Astrocyte (in vitro differentiated cells and primary cell): Measurements from ENCODE around the gene FANCD2. TPM values are rescaled to one million over a fixed set of nuclear protein-coding genes. Genes with fewer than 3 reads are reported as not detected.

Source experiments
- DNase-seq: peaks from one replicate; pipeline ENCODE4 v3.0.0-alpha.2; 2010; ENCODE audit warnings: low read depth
- FAIRE-seq: peaks from 2 replicates; lab custom pipeline; 2011; peaks lifted over from hg19 to GRCh38; lab: Jason Lieb, UNC
- H2AFZ ChIP-seq: 2 replicates; pipeline ENCODE4 v1.6.0; 2012; ENCODE audit warnings: low read depth, low read length, inconsistent platforms
- H3K27ac ChIP-seq: 2 replicates; pipeline ENCODE4 v1.5.1; 2011; ENCODE audit warnings: low read depth, low read length, inconsistent platforms
- H3K27me3 ChIP-seq: 2 replicates; pipeline ENCODE4 v1.6.0; 2011; ENCODE audit warnings: low read length, inconsistent platforms; ENCODE audit not compliant: insufficient read depth
- H3K36me3 ChIP-seq: 2 replicates; pipeline ENCODE4 v1.5.1; 2011; ENCODE audit warnings: low read length, inconsistent platforms; ENCODE audit not compliant: insufficient read depth
- H3K4me1 ChIP-seq: 2 replicates; pipeline ENCODE4 v1.5.1; 2011; ENCODE audit warnings: low read length, inconsistent platforms; ENCODE audit not compliant: insufficient read depth
- H3K4me2 ChIP-seq: 2 replicates; pipeline ENCODE4 v1.6.0; 2012; ENCODE audit warnings: low read length, inconsistent platforms
- H3K4me3 ChIP-seq: 2 replicates; pipeline ENCODE4 v1.5.1; 2011; ENCODE audit warnings: low read depth, mild to moderate bottlenecking, low read length, inconsistent platforms; ENCODE audit not compliant: insufficient read depth
- H3K79me2 ChIP-seq: 2 replicates; pipeline ENCODE4 v1.6.0; 2012; ENCODE audit warnings: mild to moderate bottlenecking, low read length, inconsistent platforms; ENCODE audit not compliant: insufficient read depth
- H3K9ac ChIP-seq: 2 replicates; pipeline ENCODE4 v1.6.0; 2012; ENCODE audit warnings: mild to moderate bottlenecking, low read length, inconsistent platforms
- H3K9me3 ChIP-seq: 2 replicates; pipeline ENCODE4 v1.5.1; 2012; ENCODE audit warnings: low read depth, mild to moderate bottlenecking, low read length, inconsistent platforms; ENCODE audit not compliant: insufficient read depth
- H4K20me1 ChIP-seq: 2 replicates; pipeline ENCODE4 v1.6.0; 2012; ENCODE audit warnings: low read length, inconsistent platforms; ENCODE audit not compliant: insufficient read depth
- H3K27ac Mint-ChIP-seq: one replicate; pipeline ENCODE4 v1.8.0; 2021; ENCODE audit warnings: mild to moderate bottlenecking, mixed read lengths; ENCODE audit not compliant: unreplicated experiment
- H3K27me3 Mint-ChIP-seq: one replicate; pipeline ENCODE4 v1.8.0; 2021; ENCODE audit warnings: low read depth, mixed read lengths; ENCODE audit not compliant: unreplicated experiment
- H3K36me3 Mint-ChIP-seq: one replicate; pipeline ENCODE4 v1.8.0; 2021; ENCODE audit warnings: low read depth, mixed read lengths; ENCODE audit not compliant: unreplicated experiment
- H3K4me1 Mint-ChIP-seq: one replicate; pipeline ENCODE4 v1.8.0; 2021; ENCODE audit warnings: low read depth, mixed read lengths; ENCODE audit not compliant: unreplicated experiment
- H3K4me3 Mint-ChIP-seq: one replicate; pipeline ENCODE4 v1.8.0; 2021; ENCODE audit warnings: mild to moderate bottlenecking, moderate library complexity, mixed read lengths; ENCODE audit not compliant: unreplicated experiment
- H3K9me3 Mint-ChIP-seq: one replicate; pipeline ENCODE4 v1.8.0; 2021; ENCODE audit warnings: mild to moderate bottlenecking, mixed read lengths; ENCODE audit not compliant: unreplicated experiment
- EZH2 ChIP-seq: IDR thresholded peaks from 2 replicates; pipeline ENCODE4 v1.6.1; 2012; ENCODE audit warnings: mild to moderate bottlenecking, low read length, inconsistent platforms; ENCODE audit not compliant: insufficient read depth
- total RNA-seq: library from RNA; stranded (reverse); gene quantifications from 2 replicates; pipeline ENCODE4 v1.2.1, GENCODE V29; 2021
- TF ChIP-seq, protein P1 (sequence below): IDR thresholded peaks from 2 replicates; pipeline ENCODE4 v1.5.1; 2011; ENCODE audit warnings: low read depth, mild to moderate bottlenecking, inconsistent platforms, low read length, moderate library complexity; ENCODE audit not compliant: insufficient read depth

Gene FANCD2
- total RNA-seq, 1 donor from 2014 or later = 3.7 TPM

GRCh38 chr3:10136426-10137005 is 110.3 kb downstream of the FANCD2 start:
- H3K36me3 Mint-ChIP-seq = no peaks in the 10 kb centered on the region

GRCh38 chr3:10137178-10137577 is 110.9 kb downstream of the FANCD2 start:
- no peaks in the 10 kb centered on the region for H3K36me3 ChIP-seq
- no peak overlapping the region for H3K27ac Mint-ChIP-seq
- H3K4me1 ChIP-seq = no peaks in the 10 kb centered on the region
- no peaks in the 10 kb centered on the region for H3K9me3 Mint-ChIP-seq
- FAIRE-seq (no peak), DNase-seq (no peak)
- H3K4me2 ChIP-seq = no peak overlapping the region
- H3K4me3 Mint-ChIP-seq = no peak overlapping the region
- no peak overlapping the region for H3K4me3 ChIP-seq
- no peaks in the 10 kb centered on the region for H3K4me1 Mint-ChIP-seq
- H4K20me1 ChIP-seq = no peaks in the 10 kb centered on the region
- no peak overlapping the region for H3K9ac ChIP-seq
- no peak overlapping the region for H3K27ac ChIP-seq
- H2AFZ ChIP-seq = no peak overlapping the region
- TF ChIP-seq EZH2 = no peak
- TF ChIP-seq, protein P1, sequence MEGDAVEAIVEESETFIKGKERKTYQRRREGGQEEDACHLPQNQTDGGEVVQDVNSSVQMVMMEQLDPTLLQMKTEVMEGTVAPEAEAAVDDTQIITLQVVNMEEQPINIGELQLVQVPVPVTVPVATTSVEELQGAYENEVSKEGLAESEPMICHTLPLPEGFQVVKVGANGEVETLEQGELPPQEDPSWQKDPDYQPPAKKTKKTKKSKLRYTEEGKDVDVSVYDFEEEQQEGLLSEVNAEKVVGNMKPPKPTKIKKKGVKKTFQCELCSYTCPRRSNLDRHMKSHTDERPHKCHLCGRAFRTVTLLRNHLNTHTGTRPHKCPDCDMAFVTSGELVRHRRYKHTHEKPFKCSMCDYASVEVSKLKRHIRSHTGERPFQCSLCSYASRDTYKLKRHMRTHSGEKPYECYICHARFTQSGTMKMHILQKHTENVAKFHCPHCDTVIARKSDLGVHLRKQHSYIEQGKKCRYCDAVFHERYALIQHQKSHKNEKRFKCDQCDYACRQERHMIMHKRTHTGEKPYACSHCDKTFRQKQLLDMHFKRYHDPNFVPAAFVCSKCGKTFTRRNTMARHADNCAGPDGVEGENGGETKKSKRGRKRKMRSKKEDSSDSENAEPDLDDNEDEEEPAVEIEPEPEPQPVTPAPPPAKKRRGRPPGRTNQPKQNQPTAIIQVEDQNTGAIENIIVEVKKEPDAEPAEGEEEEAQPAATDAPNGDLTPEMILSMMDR = no peak
- no peaks in the 10 kb centered on the region for H3K36me3 Mint-ChIP-seq
- H3K9me3 ChIP-seq = no peaks in the 10 kb centered on the region
- H3K79me2 ChIP-seq = peaks cover 3% of the 10 kb centered on the region
- H3K27me3 ChIP-seq = no peaks in the 10 kb centered on the region
- H3K27me3 Mint-ChIP-seq = no peaks in the 10 kb centered on the region

More at GRCh38 chr3:10136426-10137005, 110.3 kb downstream of the FANCD2 start:
- Histone ChIP-seq H3K4me3 (no peak overlapping the region), H3K36me3 (no peaks in the 10 kb centered on the region), H3K4me1 (no peaks in the 10 kb centered on the region), H3K27me3 (no peaks in the 10 kb centered on the region), H3K79me2 (no peaks in the 10 kb centered on the region), H3K4me2 (no peak overlapping the region), H3K9me3 (no peaks in the 10 kb centered on the region), H3K27ac (no peak overlapping the region), H3K9ac (no peak overlapping the region), H4K20me1 (no peaks in the 10 kb centered on the region), H2AFZ (no peak overlapping the region)
- no peak for TF ChIP-seq EZH2
- TF ChIP-seq, protein P1 = no peak
- Mint-ChIP-seq H3K4me1 (no peaks in the 10 kb centered on the region), H3K4me3 (no peak overlapping the region), H3K27ac (no peak overlapping the region), H3K9me3 (no peaks in the 10 kb centered on the region), H3K27me3 (no peaks in the 10 kb centered on the region)
- no peak for FAIRE-seq
- DNase-seq = no peak

DNA sequence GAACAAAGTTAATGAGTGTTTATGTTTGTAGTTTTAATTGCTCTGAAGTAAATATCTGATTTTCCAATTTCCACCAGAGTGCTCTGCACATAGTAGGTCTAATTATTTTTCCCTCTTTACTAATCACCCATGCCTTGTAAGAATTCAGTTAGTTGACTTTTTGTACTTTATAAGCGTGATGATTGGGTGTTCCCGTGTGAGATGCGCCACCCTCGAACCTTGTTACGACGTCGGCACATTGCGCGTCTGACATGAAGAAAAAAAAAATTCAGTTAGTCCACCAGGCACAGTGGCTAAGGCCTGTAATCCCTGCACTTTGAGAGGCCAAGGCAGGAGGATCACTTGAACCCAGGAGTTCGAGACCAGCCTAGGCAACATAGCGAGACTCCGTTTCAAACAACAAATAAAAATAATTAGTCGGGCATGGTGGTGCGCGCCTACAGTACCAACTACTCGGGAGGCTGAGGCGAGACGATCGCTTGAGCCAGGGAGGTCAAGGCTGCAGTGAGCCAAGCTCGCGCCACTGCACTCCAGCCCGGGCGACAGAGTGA is 114.8 kb downstream of the FANCD2 start:
- TF ChIP-seq, protein P1 = no peak
- TF ChIP-seq EZH2 = no peak
- Histone ChIP-seq H3K4me1 (peaks cover 5% of the 10 kb centered on the region), H3K4me2 (peak overlapping the region; percentile 88), H3K9ac (peak overlapping the region; percentile 92), H3K36me3 (no peaks in the 10 kb centered on the region), H3K27ac (no peak overlapping the region), H3K4me3 (no peak overlapping the region), H4K20me1 (peaks cover 28% of the 10 kb centered on the region), H3K79me2 (peaks cover 41% of the 10 kb centered on the region), H2AFZ (peak overlapping the region; percentile 92), H3K9me3 (no peaks in the 10 kb centered on the region), H3K27me3 (no peaks in the 10 kb centered on the region)
- Mint-ChIP-seq H3K27me3 (no peaks in the 10 kb centered on the region), H3K9me3 (no peaks in the 10 kb centered on the region), H3K4me1 (peaks cover 7% of the 10 kb centered on the region), H3K36me3 (peaks cover 4% of the 10 kb centered on the region), H3K27ac (peak overlapping the region; percentile 83), H3K4me3 (peak overlapping the region; percentile 93)
- DNase-seq (no peak), FAIRE-seq (no peak)
